Sigmoid colon (tissue), 7 donors: ENCODE measurements around the gene CRACR2A. TPM values are rescaled to one million over a fixed set of nuclear protein-coding genes. Genes with fewer than 3 reads are reported as not detected.

Experiments
- DNase-seq: peaks from one replicate; pipeline ENCODE4 v3.0.0-alpha.2; 2019
- H3K27ac ChIP-seq, 4 donors: fragments of 200-600 bp; sonication (generic); one replicate each; pipeline ENCODE4 v1.5.1; 2016 to 2019; ENCODE audit warnings: mild to moderate bottlenecking in 1 of 4
- H3K27me3 ChIP-seq, 3 donors: fragments of 200-600 bp; sonication (generic); one replicate each; pipeline ENCODE4 v1.5.1; 2019; ENCODE audit warnings: mild to moderate bottlenecking in 1 of 3
- H3K36me3 ChIP-seq, 4 donors: fragments of 200-600 bp; sonication (generic); one replicate each; pipeline ENCODE4 v1.5.1; 2016 to 2019
- H3K4me1 ChIP-seq, 4 donors: fragments of 200-600 bp; sonication (generic); one replicate each; pipeline ENCODE4 v1.5.1; 2017 to 2019
- H3K4me3 ChIP-seq, 4 donors: fragments of 200-600 bp; sonication (generic); one replicate each; pipeline ENCODE4 v1.5.1; 2017 to 2019; ENCODE audit warnings: mild to moderate bottlenecking in 2 of 4, moderate library complexity in 1 of 4
- H3K9me3 ChIP-seq, 4 donors: fragments of 200-600 bp in 3 of 4; sonication (generic) in 3 of 4; one replicate each; pipeline versions ENCODE4 v1.5.1 to v1.6.1; 2013 to 2019
- CTCF ChIP-seq, 4 experiments: fragments of 450-650 bp in 3 of 4; fragments of 200-600 bp in 1 of 4; IDR thresholded peaks; one replicate each; pipeline ENCODE4 v1.5.1; 2016 to 2019; ENCODE audit warnings: antibody characterized with exemption in 4 of 4, mild to moderate bottlenecking in 3 of 4, moderate library complexity in 2 of 4
- EP300 ChIP-seq, 4 donors: sonication (generic); formaldehyde crosslinking; IDR thresholded peaks; one replicate each; pipeline ENCODE4 v1.6.1; 2017; ENCODE audit warnings: antibody characterized with exemption in 4 of 4
- POLR2A ChIP-seq, 2 donors: fragments of 450-650 bp; IDR thresholded peaks; one replicate each; pipeline ENCODE4 v1.6.1; 2016; ENCODE audit warnings: antibody characterized with exemption in 2 of 2, mild to moderate bottlenecking in 2 of 2, moderate library complexity in 2 of 2
- POLR2AphosphoS5 ChIP-seq, 4 donors: sonication (generic); formaldehyde crosslinking; IDR thresholded peaks; one replicate each; pipeline ENCODE4 v1.6.1; 2017; ENCODE audit warnings: antibody characterized with exemption in 4 of 4
- WGBS, 2 donors: extraction: QIAGEN DNeasy Blood & Tissue Kit; methylation state at CpG; one replicate each; pipeline ENCODE4 v1.1.7; 2013; 5-methylcytosine and 5-hydroxymethylcytosine counted together
- intact Hi-C: fragments of 100-400 bp; cut with DNase I; formaldehyde crosslinking; loops from one replicate; pipeline ENCODE4 v1.15.1; 2023
- polyA plus RNA-seq, 3 donors: library from polyadenylated mRNA; stranded (reverse); fragments of 200-250 nt; gene quantifications; one replicate each; pipeline ENCODE4 v1.2.3, GENCODE V29; 2013
- total RNA-seq, 4 donors: library from RNA; depleted of rRNA; stranded (reverse); fragments of >200 nt; gene quantifications; one replicate each; pipeline ENCODE4 v1.1.0, GENCODE V29; 2016
- donor health status: healthy with polysubstance abuse.
- donor health status: Bipolar disorder and iron deficiency.
- donor health status: healthy.

CRACR2A gene
- total and polyA plus RNA-seq, 7 donors: 1.1 to 29.6 (median 4.2) TPM

- no peaks in the 10 kb centered on the region for H3K27me3 ChIP-seq
- H3K9me3 ChIP-seq: no peaks in the 10 kb centered on the region
- no peak for DNase-seq
- H3K36me3 ChIP-seq: no peaks in the 10 kb centered on the region
- no peaks in the 10 kb centered on the region for H3K4me1 ChIP-seq
- H3K27ac ChIP-seq: no peak overlapping the region
- intact Hi-C loops: no loop called here
- WGBS, 2 donors: 83 to 88% methylated on average over 3 of the region's 3 CpGs
- H3K4me3 ChIP-seq: no peak overlapping the region
- no peak for TF ChIP-seq CTCF (IDR thresholded peaks at IDR 0.05)
- no peak for TF ChIP-seq POLR2AphosphoS5 (IDR thresholded peaks at IDR 0.05)
- no peak for TF ChIP-seq EP300 (IDR thresholded peaks at IDR 0.05)
- no peak for TF ChIP-seq POLR2A (IDR thresholded peaks at IDR 0.05)
Measured at GRCh38 chr12:3712209-3712992, 40.5 kb downstream of the CRACR2A start.

- peak overlapping the region; percentile 61 to 85 (median 81) for H3K27ac ChIP-seq
- H3K36me3 ChIP-seq: no peaks in the 10 kb centered on the region
- no peaks in the 10 kb centered on the region for H3K27me3 ChIP-seq
- H3K9me3 ChIP-seq: no peaks in the 10 kb centered on the region
- TF ChIP-seq POLR2A (IDR thresholded peaks at IDR 0.05) (no peak), EP300 (IDR thresholded peaks at IDR 0.05) (no peak), CTCF (IDR thresholded peaks at IDR 0.05) (no peak), POLR2AphosphoS5 (IDR thresholded peaks at IDR 0.05) (no peak)
- intact Hi-C loops: no loop called here
- WGBS, 2 donors: 86 to 89% methylated on average over 4 of the region's 4 CpGs
- H3K4me3 ChIP-seq: peak overlapping the region in 2 of 4 donors; percentile 9 to 21
- peaks cover 0 to 34% (median 28%) of the 10 kb centered on the region in 4 donors for H3K4me1 ChIP-seq
- no peak for DNase-seq
Measured at GRCh38 chr12:3705354-3705675, 47.6 kb downstream of the CRACR2A start.

GRCh38 chr12:3704512-3705353 is 48.2 kb downstream of the CRACR2A start:
- TF ChIP-seq POLR2AphosphoS5 (IDR thresholded peaks at IDR 0.05): peak; percentile 36 to 82 (median 72)
- no peak for TF ChIP-seq POLR2A (IDR thresholded peaks at IDR 0.05)
- no peak for TF ChIP-seq CTCF (IDR thresholded peaks at IDR 0.05)
- peak in 1 of 4 donors; percentile 66 for TF ChIP-seq EP300 (IDR thresholded peaks at IDR 0.05)
- Histone ChIP-seq H3K27me3 (no peaks in the 10 kb centered on the region), H3K36me3 (no peaks in the 10 kb centered on the region), H3K9me3 (no peaks in the 10 kb centered on the region), H3K4me1 (peaks cover 0 to 34% (median 28%) of the 10 kb centered on the region in 4 donors), H3K27ac (peak overlapping the region; percentile 61 to 85 (median 81)), H3K4me3 (peak overlapping the region in 3 of 4 donors; percentile 4 to 21 (median 9))
- intact Hi-C loops: no loop called here
- WGBS, 2 donors: 40 to 48% methylated on average over 4 of the region's 4 CpGs
- DNase-seq: no peak

GRCh38 chr12:3700861-3701260 is 52.0 kb downstream of the CRACR2A start:
- Histone ChIP-seq H3K36me3 (no peaks in the 10 kb centered on the region), H3K27me3 (no peaks in the 10 kb centered on the region), H3K4me1 (peaks cover 0 to 33% (median 29%) of the 10 kb centered on the region in 4 donors), H3K9me3 (no peaks in the 10 kb centered on the region), H3K27ac (no peak overlapping the region), H3K4me3 (no peak overlapping the region)
- no peak for TF ChIP-seq EP300 (IDR thresholded peaks at IDR 0.05)
- no peak for TF ChIP-seq CTCF (IDR thresholded peaks at IDR 0.05)
- TF ChIP-seq POLR2AphosphoS5 (IDR thresholded peaks at IDR 0.05): no peak
- TF ChIP-seq POLR2A (IDR thresholded peaks at IDR 0.05): no peak
- WGBS, 2 donors: 96 to 100% methylated on average over 1 of the region's 1 CpG
- DNase-seq: no peak
- intact Hi-C loops: no loop called here
